Islet precursor cell (in vitro differentiated cells): ENCODE results near the gene C1R.

Experiments used
- DNase-seq: peaks from one replicate; pipeline ENCODE4 v3.0.0-alpha.2; 2018

The C1R gene

DNA sequence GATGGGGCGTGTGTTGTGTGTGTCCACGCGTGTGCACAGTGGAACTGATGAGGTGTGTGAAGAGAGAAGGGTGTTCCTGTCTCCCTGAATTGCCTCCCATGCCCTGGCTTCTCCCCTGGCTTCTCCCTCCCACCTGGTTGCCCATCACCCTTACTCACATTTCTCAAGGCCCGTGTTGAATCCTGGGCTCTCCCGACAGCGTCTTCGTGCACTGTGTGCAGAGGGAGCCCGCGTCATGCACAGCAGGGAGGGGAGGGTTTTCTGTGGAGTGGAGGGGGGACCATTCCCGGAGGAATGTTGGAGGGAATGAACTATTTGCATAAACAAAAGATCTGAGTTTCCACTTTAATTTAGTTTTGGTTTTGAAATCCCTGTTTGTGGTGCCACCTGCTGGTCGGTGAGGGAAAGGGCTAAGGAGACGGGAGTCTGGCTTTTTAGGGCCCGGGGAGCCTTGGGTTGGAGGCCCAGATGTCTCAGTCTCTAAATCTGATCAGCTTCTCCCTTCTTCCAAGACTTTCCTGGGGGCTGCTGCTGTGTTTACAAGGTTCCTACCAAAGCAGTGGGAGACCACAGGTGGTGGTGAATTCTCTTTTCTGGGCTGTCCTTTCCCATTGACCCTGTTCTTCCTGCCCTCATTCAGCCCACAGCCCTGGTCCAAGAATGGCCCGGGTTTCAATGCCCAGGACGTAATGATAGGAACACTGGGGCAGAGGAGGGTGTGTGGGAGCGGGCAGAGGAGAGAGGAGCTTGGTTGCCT is at the start of gene C1R:
TSS of gene C1R (minus strand) at position 217 of the 757 bp plus-strand sequence. CDS start at position 160, 57 bp downstream.
- peak; percentile 74 for DNase-seq

DNA sequence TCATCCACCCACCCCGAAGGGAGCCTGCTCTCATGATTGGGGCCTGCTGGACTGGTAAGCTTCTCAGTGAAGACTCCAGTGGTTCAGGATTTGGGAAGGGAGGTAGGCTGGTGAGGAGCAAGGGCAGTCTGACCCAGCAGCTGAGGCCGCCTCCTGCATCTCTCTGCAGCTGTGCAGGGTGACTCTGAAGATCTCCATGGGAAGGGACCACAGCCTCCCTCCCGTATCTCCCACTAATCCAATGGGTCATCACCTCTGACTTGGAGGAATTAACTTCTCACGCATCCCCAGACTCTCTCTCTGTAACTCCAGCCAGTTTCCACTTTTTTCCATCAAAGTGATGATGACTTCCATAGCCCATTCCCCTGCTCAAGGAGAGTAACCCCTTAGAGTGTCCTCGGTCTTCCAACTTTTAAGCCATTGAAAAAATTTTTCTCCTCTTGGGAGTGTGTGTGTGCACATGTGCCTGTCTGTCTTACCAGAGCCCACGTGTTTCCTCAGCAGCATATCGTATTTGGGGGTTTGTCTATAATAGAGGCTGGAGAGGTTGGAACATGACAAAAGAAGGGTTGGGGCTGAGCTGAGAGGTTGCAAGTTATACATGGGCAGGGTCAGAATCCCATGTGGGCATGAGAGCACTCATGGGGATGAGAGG is 49.2 kb upstream of the C1R start:
- no peak for DNase-seq

DNA sequence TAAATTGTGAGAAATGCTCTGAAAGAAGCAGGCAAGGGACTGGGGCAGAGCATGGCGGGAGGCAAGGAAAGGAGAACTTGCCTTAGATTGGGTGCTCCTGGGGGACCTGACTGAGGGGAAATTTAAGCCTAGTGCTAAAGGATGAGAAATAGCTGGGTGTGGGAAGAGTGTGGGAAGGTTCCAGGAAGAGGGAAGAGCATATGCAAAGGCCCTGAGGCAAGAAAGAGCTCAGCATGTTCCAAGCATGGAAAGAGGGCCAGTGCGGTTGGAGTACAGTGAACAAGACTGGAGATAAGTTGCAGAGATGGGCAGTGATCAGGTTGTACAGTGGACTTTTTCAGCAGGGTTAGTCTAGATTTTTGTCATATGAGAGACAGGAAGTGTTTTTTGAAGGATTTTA is 47.0 kb upstream of the C1R start:
- DNase-seq = no peak

DNA sequence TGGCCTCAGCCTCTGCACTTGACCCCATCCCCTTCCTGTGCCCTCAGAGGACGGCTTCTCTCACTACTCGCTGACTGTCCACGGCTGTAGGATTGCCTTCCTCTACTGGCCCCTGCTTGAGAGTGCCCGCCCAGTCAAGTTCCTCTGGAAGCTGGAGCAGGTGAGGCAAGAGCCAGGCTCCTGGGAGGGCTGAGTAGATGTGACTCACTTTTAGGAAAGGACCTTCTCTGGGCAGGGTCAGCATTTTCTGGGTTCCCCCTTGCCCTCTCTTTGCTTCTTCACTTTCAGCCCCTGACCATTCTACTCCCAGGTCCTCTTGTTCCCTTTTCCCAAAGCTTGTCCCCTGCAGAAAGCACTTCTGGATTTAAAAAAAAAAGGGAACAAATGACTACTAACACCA is 45.7 kb upstream of the C1R start:
- DNase-seq = no peak

DNA sequence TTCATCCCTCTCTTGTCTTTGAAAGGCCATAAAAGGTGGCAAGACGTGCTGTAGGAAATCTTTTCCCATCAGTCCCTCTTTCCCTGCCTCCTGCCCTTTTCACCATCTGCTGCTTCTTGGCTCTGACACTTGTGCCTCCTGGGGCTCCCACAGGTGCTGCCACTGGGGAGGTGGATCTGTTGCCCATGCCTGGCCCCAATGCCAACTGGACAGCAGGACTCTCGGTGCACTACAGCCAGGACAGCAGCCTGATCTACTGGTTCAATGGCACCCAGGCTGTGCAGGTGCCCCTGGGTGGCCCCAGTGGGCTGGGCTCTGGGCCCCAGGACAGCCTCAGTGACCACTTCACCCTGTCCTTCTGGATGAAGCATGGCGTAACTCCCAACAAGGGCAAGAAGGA is 44.4 kb upstream of the C1R start:
- no peak for DNase-seq

DNA sequence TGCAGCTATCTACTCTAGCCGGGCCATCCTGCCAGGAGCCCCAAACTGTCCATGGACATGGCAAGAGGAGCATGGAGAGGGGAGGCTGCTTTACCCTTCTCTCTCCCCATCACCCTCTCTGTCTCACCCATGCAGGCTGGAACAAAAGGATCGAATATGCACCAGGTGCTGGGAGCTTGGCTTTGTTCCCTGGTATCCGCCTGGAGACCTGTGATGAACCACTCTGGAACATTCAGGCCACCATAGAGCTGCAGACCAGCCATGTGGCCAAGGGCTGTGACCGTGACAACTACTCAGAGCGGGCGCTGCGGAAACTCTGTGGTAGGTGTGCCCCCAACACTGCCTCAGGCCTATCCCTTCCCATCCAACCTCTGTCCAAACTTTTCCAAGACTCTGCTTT is 43.8 kb upstream of the C1R start:
- DNase-seq = no peak

DNA sequence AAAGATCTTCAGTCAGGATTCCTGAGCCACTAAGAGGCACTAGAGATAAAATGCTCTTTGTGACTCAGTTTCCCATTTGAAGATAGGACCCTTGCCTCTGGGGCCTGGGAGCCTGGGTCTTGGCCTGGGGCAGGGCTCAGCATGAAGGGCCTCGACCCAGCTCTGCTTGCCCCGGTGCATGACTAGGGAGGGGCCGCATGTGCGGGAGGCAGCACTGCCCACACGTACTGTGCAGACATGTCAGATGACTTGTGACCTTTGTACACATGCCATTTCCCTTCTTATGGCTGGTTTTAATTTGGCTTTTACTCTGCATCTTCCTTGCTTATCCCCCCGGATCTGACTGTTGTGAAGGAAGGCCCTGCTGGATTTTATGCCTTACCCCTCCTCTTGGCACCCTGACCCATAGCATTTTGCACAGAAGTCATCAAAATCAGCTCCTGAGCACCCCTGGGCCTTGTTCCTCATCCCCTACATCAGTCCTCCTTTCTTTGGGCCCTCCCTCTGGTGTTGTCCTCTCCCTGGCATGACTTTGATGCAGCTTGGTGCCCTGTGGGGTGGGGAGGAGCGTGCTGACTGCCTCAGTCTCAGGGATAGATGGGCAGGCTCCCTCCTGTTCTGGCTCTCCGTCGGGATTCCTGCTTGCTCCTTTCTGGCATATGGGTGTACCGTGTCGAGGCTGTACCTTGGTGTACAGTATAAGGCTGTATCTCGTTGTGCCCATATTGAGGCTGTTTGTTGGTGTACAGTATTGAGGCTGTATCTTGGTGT is 42.3 kb upstream of the C1R start:
- DNase-seq = no peak

DNA sequence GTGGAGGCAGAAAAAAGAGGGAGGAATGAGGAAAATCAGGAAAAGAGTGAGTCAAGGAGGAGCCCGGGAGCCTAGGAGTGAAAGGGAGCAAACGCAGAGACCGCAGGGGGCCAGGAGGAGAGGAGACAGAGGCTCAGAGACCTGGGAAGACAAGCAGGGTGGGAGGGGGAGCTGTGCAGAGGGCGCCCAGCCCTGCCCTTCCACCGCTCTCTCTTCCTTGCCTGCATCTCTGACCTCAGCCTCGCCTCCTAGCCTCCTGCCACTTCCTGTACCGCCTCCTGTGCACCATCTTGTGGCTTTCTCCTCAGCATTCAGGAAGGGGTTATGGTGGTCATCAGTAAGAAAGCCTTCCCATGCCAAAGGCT is 39.2 kb upstream of the C1R start:
- DNase-seq = no peak

DNA sequence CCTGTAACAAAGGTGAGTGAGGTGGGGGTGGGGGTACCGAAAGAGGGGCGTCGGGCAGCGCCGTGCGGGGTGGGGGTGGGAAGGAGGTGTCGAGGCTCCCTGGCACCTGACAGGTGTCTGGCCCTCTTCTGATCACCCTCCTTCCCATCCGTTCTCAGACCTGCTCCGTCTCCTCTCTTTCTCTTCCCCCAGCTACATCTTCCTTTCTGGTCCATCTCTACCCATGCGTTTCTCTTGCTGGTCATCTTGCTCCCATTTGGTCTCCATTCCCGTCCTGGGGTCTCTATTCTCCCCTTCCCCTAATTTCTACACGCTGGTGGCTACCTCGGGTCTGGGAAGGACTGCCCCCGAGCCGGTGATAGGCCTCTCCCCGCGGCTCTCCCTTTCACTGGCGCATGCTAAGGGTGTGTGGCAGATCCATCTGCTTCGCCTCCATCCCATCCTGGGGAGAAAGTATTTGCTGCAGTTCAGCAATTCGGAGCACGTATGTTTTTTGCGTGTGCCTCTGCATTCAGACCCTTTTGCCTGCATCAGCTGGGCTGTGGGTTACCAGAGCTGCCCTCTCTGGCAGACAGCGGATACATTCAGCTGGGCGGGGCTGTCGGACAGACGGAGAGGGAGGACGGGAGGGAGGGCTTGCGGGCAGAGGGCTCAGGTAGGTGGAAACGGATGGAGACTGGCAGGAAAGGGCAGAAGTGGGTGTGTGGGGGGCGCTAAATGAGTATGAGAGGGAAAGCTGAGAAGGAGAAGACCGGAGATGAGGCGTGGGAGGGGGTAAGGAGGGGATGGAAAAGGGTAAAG is 38.7 kb upstream of the C1R start:
- peak; percentile 94 for DNase-seq

DNA sequence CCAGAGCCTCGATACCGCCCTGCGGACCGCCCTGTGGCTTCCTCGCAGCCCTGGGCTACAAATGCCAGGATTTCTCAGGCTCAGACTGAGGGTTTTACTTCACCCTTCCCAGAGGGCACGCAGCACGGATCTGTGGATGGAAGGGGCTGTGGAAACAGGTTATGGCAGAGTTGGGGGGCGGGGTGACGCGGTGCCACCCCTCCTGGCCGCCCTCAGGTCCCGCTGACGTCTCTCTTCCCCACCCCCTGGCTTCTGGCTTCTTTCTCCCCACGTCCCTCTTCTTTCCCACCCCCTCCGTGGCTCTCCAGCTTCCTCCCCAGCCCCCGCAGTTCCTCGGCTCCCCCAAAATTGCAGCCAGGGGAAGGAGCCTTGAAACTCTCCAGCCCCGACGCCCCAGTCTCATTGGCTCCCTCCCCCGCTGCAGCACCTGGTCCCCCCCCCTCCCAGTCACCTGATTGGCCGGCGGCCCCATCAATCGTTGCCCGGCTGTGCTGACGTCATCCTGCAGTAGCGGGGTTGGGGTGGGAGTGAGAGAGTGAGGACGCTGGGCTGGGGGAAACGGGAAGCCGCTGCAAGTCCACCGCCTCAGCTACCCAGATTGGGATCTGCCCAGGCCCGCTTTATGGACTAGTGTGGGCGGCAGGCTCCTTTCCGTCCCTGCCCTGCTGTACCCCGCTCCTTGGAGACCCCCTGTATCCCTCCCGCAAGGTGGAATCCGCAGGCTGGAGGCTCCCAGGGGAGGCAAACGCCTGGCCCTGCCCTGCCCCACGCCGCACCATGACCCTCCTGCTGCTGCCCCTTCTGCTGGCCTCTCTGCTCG is 37.8 kb upstream of the C1R start, which contains the start of gene CLSTN3:
TSS of gene CLSTN3 (plus strand) at position 500 of the 820 bp plus-strand sequence. CDS start at position 778, 278 bp downstream.
- peak; percentile 96 for DNase-seq

DNA sequence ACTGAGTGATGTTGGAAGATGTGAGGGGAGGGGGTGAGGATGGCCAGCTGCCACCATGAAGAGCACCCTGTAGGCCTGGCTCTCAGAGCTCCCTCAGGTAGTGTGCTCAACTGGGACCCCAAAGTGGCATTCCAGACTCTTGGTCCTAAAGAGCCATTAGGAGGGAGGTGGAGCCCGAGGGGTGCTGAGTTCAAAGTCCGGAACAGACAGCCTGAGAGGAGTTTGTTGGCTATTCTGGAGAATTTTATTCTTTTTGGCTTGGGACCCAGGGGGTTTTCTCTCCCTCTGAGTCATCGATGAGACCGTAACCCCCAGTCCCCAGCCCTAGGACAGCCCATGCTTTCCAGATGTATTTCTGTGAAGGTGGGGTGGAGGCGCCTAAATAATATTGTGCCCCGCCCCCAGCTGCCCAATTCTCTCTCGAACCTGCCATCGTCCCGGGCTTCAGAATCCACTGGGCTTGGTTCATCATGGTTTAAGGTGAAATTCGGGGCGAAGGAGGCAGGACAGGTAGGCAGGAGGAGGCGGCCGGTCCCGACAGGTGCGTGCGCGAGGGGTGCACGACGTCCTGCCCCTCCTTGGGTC is 37.1 kb upstream of the C1R start:
- no peak for DNase-seq

DNA sequence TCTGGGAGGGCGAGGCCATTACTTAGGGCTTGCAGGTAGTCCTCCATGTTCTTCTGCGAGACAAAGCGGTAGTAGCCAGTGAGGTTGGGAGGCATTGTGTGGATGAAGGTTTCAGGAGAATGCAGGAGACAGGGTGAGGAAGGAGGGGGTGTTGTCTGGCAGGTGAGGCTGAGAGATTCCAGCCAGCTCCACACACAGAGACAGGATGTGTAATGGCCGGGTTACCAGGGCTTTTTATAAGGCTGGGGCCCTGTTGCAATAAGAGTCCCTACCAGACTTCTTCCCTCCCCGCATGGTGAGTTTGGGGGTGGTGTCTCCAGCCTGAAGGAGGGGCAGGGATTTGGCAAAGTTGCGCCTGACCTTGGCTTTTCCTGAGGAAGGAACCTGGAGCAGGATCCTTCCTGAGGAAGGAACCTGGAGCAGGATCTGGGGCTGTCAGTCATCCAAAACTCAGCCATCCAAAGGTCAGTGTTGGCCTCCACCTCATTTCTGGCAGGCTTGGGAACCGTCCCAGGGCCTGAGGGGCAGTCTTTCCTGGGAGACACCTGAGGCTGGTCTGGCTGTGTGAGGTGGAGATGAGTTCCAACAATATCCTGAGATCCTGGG is 36.5 kb upstream of the C1R start, which contains the start of gene RBP5:
TSS of gene RBP5 (minus strand) at position 209 of the 606 bp plus-strand sequence. CDS start at position 95, 114 bp downstream.
- no peak for DNase-seq

DNA sequence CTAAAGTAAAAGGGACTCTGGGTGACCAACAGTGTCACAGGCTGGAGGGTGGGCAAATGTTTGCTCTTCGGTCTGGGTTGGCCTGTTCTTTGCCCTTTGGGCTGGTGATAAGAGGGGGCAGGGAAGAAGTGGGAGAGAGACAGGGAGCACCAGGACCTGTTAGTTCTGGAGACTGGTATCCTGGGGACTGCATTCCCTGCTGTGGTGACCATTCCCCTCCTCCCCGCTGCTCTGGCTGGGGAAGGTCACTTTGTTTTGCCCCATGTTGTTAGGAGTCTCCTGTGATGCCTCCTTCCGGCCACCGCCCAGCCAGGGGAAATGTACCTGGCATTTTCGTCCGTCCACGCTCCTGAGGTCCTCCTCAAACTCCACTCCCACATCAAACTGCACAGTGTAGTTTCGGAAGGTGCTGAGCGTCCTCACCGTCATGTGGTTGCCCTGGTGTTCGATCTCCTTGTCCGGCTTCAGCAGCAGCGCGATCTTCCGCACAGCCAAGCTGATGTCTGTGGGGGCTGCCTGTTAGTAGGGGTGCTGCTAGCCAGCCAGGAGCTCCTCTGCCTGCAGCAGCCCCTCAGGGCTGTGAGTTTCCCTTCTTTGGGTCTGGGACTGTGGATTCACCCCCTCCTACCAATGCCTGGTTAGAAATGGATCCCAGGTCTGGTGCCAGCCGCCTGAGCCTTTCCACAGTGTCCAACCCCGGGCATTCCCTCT is 35.8 kb upstream of the C1R start:
- no peak for DNase-seq

DNA sequence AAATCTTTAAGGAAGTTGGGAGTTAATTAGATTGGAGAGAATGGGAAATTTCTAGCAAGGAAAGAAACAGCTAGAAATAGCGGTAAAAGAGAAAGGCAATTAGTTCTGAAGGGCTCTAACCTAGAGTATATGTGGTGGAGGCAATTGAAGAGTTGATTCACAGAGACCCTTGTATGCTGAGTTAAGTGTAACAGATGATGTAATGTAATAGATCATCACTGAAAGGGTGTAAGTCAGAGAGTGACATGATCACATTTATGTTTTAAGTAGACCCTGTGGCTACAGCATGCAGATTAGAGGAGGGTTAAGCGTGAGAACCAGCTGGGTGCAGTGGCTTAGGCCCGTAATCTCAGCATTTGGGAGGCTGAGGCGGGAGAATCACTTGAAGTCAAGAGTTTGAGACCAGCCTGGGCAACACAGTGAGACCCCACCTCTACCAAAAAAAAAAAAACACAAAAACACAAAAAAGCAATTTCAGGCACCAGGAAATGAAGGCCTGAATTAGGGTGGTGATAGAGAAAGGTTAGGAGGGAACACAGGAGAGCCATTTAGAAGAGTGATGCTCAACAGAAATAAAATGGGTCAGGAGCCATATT is 33.5 kb upstream of the C1R start:
- no peak for DNase-seq

DNA sequence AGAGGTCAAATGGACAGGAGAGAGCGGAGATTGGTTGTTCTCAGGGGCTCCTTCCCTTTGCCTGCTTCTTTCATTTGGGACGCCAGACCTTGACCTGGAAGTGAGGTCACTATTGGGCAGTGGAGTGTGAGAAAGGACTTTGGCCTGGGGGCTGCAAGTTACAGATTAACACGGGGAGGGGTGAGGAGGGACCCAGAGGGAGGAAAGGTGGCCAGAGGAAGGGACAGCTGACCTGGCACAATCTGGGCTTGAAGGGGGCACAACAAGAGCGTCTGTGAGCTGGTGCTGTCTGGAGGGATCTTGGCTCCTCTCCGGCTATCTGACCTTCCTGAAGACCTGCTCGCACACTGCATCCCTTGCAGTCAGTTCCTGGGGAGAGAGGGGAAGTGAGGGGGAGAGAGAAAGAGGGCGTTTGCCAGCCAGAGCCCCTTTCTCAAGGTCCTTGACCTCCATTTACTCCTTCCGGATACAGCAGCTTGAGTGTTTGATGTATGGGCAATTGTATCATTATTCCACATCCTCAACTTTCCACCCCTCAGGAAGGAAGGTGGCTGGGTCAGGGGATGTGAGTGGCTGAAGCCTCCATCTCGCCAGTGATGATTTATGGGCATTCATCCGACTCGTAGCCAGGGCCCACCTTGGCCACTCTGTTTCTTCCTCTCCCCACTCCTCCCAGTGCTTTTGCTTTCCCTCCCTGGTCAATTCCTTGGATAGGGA is 31.7 kb upstream of the C1R start:
- DNase-seq = no peak

DNA sequence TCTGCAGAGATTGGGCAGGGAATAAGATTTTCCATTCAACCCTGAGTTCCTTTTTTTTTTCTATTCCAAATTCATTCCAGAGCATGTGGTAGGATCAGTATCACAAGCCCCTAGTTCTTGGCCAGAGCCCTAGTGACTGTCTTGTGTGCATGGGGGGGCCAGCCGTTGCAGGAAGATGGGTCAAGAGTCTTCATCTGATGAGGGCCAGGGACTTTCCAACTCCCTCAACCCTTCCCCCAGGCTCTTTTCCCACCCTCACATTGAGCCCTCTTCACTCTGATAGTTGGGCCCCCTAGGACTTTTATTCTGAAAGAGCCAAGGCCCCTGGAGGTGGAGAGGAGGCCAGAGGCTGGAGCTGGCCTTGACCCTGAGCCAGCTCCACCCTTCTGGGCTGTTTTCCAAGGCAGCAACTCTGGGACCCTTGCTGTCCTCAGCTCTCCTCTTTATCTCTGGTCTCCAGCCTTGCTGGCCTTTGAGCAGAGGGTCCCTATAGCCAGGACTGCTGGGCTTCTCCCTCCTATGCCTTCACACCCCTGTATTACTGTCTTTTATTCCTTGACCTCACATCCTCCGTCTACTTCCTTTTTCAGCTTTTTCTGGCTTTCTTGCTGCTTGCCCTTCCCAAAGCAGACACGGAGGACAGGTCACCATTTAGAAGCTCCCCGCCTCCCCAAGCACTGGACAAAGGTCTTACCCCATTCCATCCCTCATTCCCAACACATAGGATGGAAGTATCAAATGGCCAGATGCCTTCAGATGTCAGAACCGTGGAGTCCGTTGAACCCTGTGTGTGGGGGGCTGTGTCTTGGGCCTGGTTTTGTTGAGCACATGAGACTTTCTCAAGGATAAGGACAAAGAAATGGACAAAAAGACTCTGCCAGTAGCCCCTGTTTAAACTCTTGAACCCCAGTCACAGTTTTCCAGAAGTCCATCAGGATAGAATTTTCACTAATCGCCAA is 30.8 kb upstream of the C1R start:
- DNase-seq = no peak

DNA sequence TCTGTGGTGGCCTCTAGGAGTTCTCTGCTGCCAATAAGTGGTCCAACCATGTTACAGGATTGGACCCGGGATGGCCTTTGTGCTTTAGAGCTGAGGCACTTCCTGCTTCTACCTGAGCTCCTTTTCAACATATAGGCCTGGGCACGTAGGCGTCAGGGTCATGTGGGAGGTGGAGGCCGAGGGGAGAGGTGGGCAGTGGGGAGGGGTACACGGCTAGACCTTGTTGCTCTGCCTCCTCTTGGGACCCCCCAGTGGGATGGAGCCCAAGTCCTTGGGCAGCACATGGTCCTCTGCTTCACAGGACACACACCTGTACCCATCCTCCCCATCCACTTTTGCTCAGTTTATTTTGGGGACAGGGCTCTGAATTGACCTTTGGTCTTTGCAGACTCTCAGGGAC is 29.1 kb upstream of the C1R start:
- no peak for DNase-seq

DNA sequence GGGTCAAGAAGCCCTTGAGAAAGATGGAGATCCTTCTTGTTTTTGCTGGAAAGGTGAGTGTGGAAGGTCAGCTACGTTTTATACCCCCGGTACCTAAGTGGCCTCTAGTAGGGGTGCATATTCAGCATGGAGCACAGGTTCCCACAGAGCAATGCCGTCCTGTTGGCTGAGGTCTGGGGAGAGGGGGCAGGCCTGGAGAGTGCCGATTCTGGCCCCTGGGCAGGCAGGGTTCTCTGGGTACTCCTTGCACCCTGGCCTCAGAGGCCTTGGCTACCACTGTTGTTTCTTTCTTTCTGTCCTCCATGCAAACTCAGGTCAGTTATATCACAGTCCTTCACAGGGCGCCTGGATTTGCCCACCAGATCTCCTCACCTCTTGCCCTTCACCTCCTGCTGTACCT is 27.9 kb upstream of the C1R start:
- no peak for DNase-seq
